DOHH2 (cell line): ENCODE measurements around the gene KLHL41.
"Not testable (repeated sequence)": the region's sequence is repeated elsewhere in the genome, so short reads cannot be mapped to it uniquely, and the experiment has no call there.

ENCODE experiments used
- H3F3A ChIP-seq: fragments of 200-600 bp; sonication (generic), shearing (Covaris generic); 2 replicates; pipeline ENCODE4 v1.6.0; 2016; ENCODE audit warnings: antibody characterized with exemption, mild to moderate bottlenecking; ENCODE audit not compliant: control insufficient read depth, insufficient read depth
- H3K27ac ChIP-seq: fragments of 200-600 bp; sonication (generic); 2 replicates; pipeline ENCODE4 v1.5.1; 2014; ENCODE audit warnings: low read depth, mild to moderate bottlenecking, low read length, moderate library complexity
- H3K27me3 ChIP-seq: fragments of 200-600 bp; sonication (generic); 2 replicates; pipeline ENCODE4 v1.6.1; 2014; ENCODE audit warnings: mild to moderate bottlenecking, low read length, mixed read lengths; ENCODE audit not compliant: control insufficient read depth
- H3K36me3 ChIP-seq: fragments of 200-600 bp; sonication (generic); 2 replicates; pipeline ENCODE4 v1.6.1; 2014; ENCODE audit warnings: mild to moderate bottlenecking, low read length, moderate library complexity, mixed read lengths; ENCODE audit not compliant: control insufficient read depth
- H3K4me1 ChIP-seq: fragments of 200-600 bp; sonication (generic); 2 replicates; pipeline ENCODE4 v1.6.1; 2014; ENCODE audit warnings: mild to moderate bottlenecking, low read length, mixed read lengths; ENCODE audit not compliant: control insufficient read depth
- H3K4me2 ChIP-seq: fragments of 200-600 bp; sonication (generic); 2 replicates; pipeline ENCODE4 v1.6.0; 2014; ENCODE audit warnings: mild to moderate bottlenecking, low read length, moderate library complexity
- H3K4me3 ChIP-seq: fragments of 200-600 bp; sonication (generic); 2 replicates; pipeline ENCODE4 v1.5.1; 2014; ENCODE audit warnings: mild to moderate bottlenecking, low read length, mixed read lengths
- H3K79me2 ChIP-seq: fragments of 200-600 bp; sonication (generic); 2 replicates; pipeline ENCODE4 v1.6.1; 2014; ENCODE audit warnings: mild to moderate bottlenecking, low read length, mixed read lengths; ENCODE audit not compliant: control insufficient read depth
- H3K9me2 ChIP-seq: fragments of 200-600 bp; sonication (generic); replicated peaks from 2 replicates; pipeline ENCODE4 v1.6.1; 2014; ENCODE audit warnings: mild to moderate bottlenecking, low read length, mixed read lengths; ENCODE audit not compliant: control insufficient read depth
- H3K9me3 ChIP-seq: fragments of 200-600 bp; sonication (generic); 2 replicates; pipeline ENCODE4 v1.6.1; 2014; ENCODE audit warnings: antibody characterized with exemption, low read length, mixed read lengths; ENCODE audit not compliant: control insufficient read depth, insufficient read depth
- H4K20me1 ChIP-seq: fragments of 200-600 bp; sonication (generic); 2 replicates; pipeline ENCODE4 v1.6.0; 2014; ENCODE audit warnings: low read depth, mild to moderate bottlenecking, antibody characterized with exemption, low read length, moderate library complexity; ENCODE audit not compliant: control insufficient read depth, insufficient read depth
- CTCF ChIP-seq: fragments of 200-600 bp; sonication (generic); IDR thresholded peaks from one replicate; pipeline ENCODE4 v1.5.1; 2014; ENCODE audit warnings: antibody characterized with exemption, mild to moderate bottlenecking, low read depth, low read length; ENCODE audit not compliant: poor library complexity, severe bottlenecking
- EZH2phosphoT487 ChIP-seq: fragments of 200-600 bp; sonication (generic); IDR thresholded peaks from 2 replicates; pipeline ENCODE4 v1.6.1; 2017; ENCODE audit warnings: borderline replicate concordance, mild to moderate bottlenecking, antibody characterized with exemption, low read length, moderate library complexity, mixed read lengths

KLHL41 gene

GRCh38 chr2:169516488-169516995, 7.0 kb downstream of the KLHL41 start:
- not testable (repeated sequence) for H3K4me2 ChIP-seq, H3K9me3 ChIP-seq, H3K79me2 ChIP-seq, H4K20me1 ChIP-seq, H3K4me1 ChIP-seq, H3K27me3 ChIP-seq, H3K36me3 ChIP-seq, H3K27ac ChIP-seq, H3F3A ChIP-seq, H3K9me2 ChIP-seq, H3K4me3 ChIP-seq

GRCh38 chr2:169520896-169521295, 11.4 kb downstream of the KLHL41 start:
- no peaks in the 10 kb centered on the region for H3K4me1 ChIP-seq
- TF ChIP-seq EZH2phosphoT487: no peak
- no peak for TF ChIP-seq CTCF
- no peak overlapping the region for H3K4me2 ChIP-seq
- no peak overlapping the region for H3K4me3 ChIP-seq
- H3K27ac ChIP-seq: no peak overlapping the region
- H3K27me3 ChIP-seq: no peaks in the 10 kb centered on the region
- no peaks in the 10 kb centered on the region for H3F3A ChIP-seq
- no peaks in the 10 kb centered on the region for H3K36me3 ChIP-seq
- no peaks in the 10 kb centered on the region for H4K20me1 ChIP-seq
- no peaks in the 10 kb centered on the region for H3K79me2 ChIP-seq
- H3K9me3 ChIP-seq: no peaks in the 10 kb centered on the region
- H3K9me2 ChIP-seq: no peaks in the 10 kb centered on the region

- TF ChIP-seq EZH2phosphoT487: no peak
- no peak for TF ChIP-seq CTCF
- Histone ChIP-seq H3F3A (no peaks in the 10 kb centered on the region), H3K79me2 (no peaks in the 10 kb centered on the region), H4K20me1 (no peaks in the 10 kb centered on the region), H3K4me1 (no peaks in the 10 kb centered on the region), H3K4me3 (no peak overlapping the region), H3K27ac (no peak overlapping the region), H3K4me2 (no peak overlapping the region), H3K9me2 (no peaks in the 10 kb centered on the region), H3K36me3 (no peaks in the 10 kb centered on the region), H3K27me3 (no peaks in the 10 kb centered on the region), H3K9me3 (no peaks in the 10 kb centered on the region)
These were observed 14.2 kb downstream of the KLHL41 start for GRCh38 chr2:169523681-169524080.

GRCh38 chr2:169525434-169525833, 15.9 kb downstream of the KLHL41 start:
- Histone ChIP-seq H3K4me3 (no peak overlapping the region), H3K79me2 (no peaks in the 10 kb centered on the region), H3K36me3 (peaks cover 3% of the 10 kb centered on the region; the same call in 1 of the 2 replicates), H3K4me1 (no peaks in the 10 kb centered on the region), H3K9me2 (no peaks in the 10 kb centered on the region), H3F3A (no peaks in the 10 kb centered on the region), H3K27me3 (no peaks in the 10 kb centered on the region), H3K27ac (no peak overlapping the region), H3K4me2 (no peak overlapping the region), H4K20me1 (no peaks in the 10 kb centered on the region), H3K9me3 (no peaks in the 10 kb centered on the region)
- TF ChIP-seq EZH2phosphoT487: no peak
- no peak for TF ChIP-seq CTCF
